Activated CD8-positive, alpha-beta memory T cell treated with anti-CD3 and anti-CD28 coated beads for 36 hours (primary cell): Measurements from ENCODE around the gene ZC3H11A. TPM values are rescaled to one million over a fixed set of nuclear protein-coding genes. Genes with fewer than 3 reads are reported as not detected.
"Not testable (repeated sequence)": the region's sequence is repeated elsewhere in the genome, so short reads cannot be mapped to it uniquely, and the experiment has no call there.

Experiments
- CTCF ChIA-PET: fragments of 350-600 bp; sonication (Branson Sonifier 250); formaldehyde crosslinking; loops from one replicate; lab custom pipeline; 2021; ENCODE audit warnings: antibody characterized with exemption; lab: Charles Lee
- POLR2A ChIA-PET: fragments of 350-600 bp; sonication (Branson Sonifier 250); formaldehyde crosslinking; loops from one replicate; lab custom pipeline; 2021; ENCODE audit warnings: antibody characterized with exemption; lab: Charles Lee
- total RNA-seq, 2 experiments: library from RNA; stranded (reverse); gene quantifications; one replicate each; pipeline ENCODE4 v1.2.3, GENCODE V29; 2021

ZC3H11A gene
- total RNA-seq, 2 experiments from 2014 or later: 85.3 to 87.8 TPM

GRCh38 chr1:203823306-203823705, 27.9 kb downstream of the ZC3H11A start:
- ChIA-PET POLR2A (no interaction called here), CTCF (interaction anchor here (1.1 kb wide), 1 partner anchor 13 kb away, joined by 4 read pairs; no protein-coding TSS in a partner anchor)

GRCh38 chr1:203826175-203826574, 30.8 kb downstream of the ZC3H11A start:
- CTCF ChIA-PET: no interaction called here
- POLR2A ChIA-PET: no interaction called here

GRCh38 chr1:203828002-203828401, 32.6 kb downstream of the ZC3H11A start:
- CTCF ChIA-PET: interaction anchor here (1.2 kb wide), 1 partner anchor 12 kb away, joined by 3 read pairs; no protein-coding TSS in a partner anchor
- POLR2A ChIA-PET: no interaction called here

- CTCF ChIA-PET: no interaction called here
- POLR2A ChIA-PET: no interaction called here
These were observed 33.1 kb downstream of the ZC3H11A start for GRCh38 chr1:203828503-203828902.

GRCh38 chr1:203829247-203829646, 33.8 kb downstream of the ZC3H11A start:
- CTCF ChIA-PET: not testable (repeated sequence)

GRCh38 chr1:203835476-203835875, 40.1 kb downstream of the ZC3H11A start:
- CTCF ChIA-PET: no interaction called here
- POLR2A ChIA-PET: no interaction called here

More at GRCh38 chr1:203829247-203829646, 33.8 kb downstream of the ZC3H11A start:
- POLR2A ChIA-PET: not testable (repeated sequence)

GRCh38 chr1:203839081-203839480, 43.7 kb downstream of the ZC3H11A start:
- POLR2A ChIA-PET: no interaction called here

GRCh38 chr1:203840208-203840808, 44.9 kb downstream of the ZC3H11A start:
- POLR2A ChIA-PET: no interaction called here
- CTCF ChIA-PET: no interaction called here

More at GRCh38 chr1:203839081-203839480, 43.7 kb downstream of the ZC3H11A start:
- CTCF ChIA-PET: no interaction called here

- ChIA-PET CTCF (no interaction called here), POLR2A (no interaction called here)
These were observed 47.1 kb downstream of the ZC3H11A start for GRCh38 chr1:203842559-203842876.

GRCh38 chr1:203843435-203843834, 48.0 kb downstream of the ZC3H11A start:
- CTCF ChIA-PET: interaction anchor here (0.7 kb wide), 1 partner anchor 17 kb away, joined by 4 read pairs; no protein-coding TSS in a partner anchor
- POLR2A ChIA-PET: no interaction called here

Other genes starting within 250 kb of the ZC3H11A start
- 10 to 100 TPM; 22.7 to 23.7 TPM for gene ATP2B4, start 168.8 kb upstream of the ZC3H11A start, total RNA-seq
- 10 to 100 TPM; 21.4 to 21.7 TPM for gene LAX1, start 30.4 kb upstream of the ZC3H11A start, total RNA-seq
- gene ZBED6, start within 50 bp of the ZC3H11A start, total RNA-seq: 10 to 100 TPM; 14.4 to 14.8 TPM
- gene SNRPE, start 66.0 kb downstream of the ZC3H11A start, total RNA-seq: 100 to 1,000 TPM; 388 to 390 TPM